ENCODE results near the gene AIF1.

DNA sequence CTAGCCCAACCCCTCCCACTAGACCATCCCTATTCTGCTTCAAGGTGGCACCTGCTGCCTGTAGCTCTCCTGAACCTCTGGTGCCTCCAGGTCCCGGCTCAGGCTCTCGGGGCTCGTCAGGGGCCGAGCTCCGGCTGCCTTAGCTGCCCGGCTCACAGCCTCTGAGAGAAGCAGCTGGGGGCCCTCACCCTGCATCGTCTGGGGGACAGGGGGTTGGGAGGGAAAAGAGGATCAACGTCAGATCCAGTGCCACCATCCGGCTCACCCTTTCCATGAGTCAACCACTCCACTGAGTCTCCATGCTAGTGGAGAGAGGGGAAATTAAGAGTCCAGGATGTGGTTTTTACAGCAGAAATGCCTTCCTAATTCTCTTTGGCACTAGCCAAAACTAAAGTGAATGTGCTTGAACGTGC is 24.4 kb downstream of the AIF1 start:
- TF ChIP-seq, protein P1, sequence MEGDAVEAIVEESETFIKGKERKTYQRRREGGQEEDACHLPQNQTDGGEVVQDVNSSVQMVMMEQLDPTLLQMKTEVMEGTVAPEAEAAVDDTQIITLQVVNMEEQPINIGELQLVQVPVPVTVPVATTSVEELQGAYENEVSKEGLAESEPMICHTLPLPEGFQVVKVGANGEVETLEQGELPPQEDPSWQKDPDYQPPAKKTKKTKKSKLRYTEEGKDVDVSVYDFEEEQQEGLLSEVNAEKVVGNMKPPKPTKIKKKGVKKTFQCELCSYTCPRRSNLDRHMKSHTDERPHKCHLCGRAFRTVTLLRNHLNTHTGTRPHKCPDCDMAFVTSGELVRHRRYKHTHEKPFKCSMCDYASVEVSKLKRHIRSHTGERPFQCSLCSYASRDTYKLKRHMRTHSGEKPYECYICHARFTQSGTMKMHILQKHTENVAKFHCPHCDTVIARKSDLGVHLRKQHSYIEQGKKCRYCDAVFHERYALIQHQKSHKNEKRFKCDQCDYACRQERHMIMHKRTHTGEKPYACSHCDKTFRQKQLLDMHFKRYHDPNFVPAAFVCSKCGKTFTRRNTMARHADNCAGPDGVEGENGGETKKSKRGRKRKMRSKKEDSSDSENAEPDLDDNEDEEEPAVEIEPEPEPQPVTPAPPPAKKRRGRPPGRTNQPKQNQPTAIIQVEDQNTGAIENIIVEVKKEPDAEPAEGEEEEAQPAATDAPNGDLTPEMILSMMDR (IDR thresholded peaks at IDR 0.05; ENCODE audit: low read depth, low read length, poor library complexity, severe bottlenecking), result no peak
- no peak for TF ChIP-seq EZH2phosphoT487 (IDR thresholded peaks at IDR 0.05; ENCODE audit: borderline replicate concordance, low read length)

Measured in DOHH2 (cell line).